GM12891 (cell line): ENCODE data around the gene FNTB.

Experiments used
- DNase-seq: peaks from one replicate; pipeline ENCODE4 v3.0.0; 2011; ENCODE audit warnings: low spot score; ENCODE audit not compliant: insufficient read length
- FAIRE-seq: peaks from 2 replicates; lab custom pipeline; 2011; peaks lifted over from hg19 to GRCh38; lab: Jason Lieb, UNC
- PAX5 ChIP-seq: IDR thresholded peaks from 2 replicates; pipeline ENCODE4 v1.6.1; 2011; ENCODE audit warnings: low read length, moderate library complexity, mild to moderate bottlenecking; ENCODE audit not compliant: insufficient read depth, severe bottlenecking
- POLR2A ChIP-seq: IDR thresholded peaks from 2 replicates; pipeline ENCODE4 v1.6.1; 2011; ENCODE audit warnings: low read depth, low read length, control low read depth
- POLR2AphosphoS5 ChIP-seq: IDR thresholded peaks from 2 replicates; pipeline ENCODE4 v1.6.1; 2011; ENCODE audit warnings: low read depth, low read length, control low read depth
- POU2F2 ChIP-seq: IDR thresholded peaks from 2 replicates; pipeline ENCODE4 v1.6.1; 2011; ENCODE audit warnings: low read depth, mild to moderate bottlenecking, control low read depth, low read length, moderate library complexity
- SPI1 ChIP-seq: IDR thresholded peaks from 2 replicates; pipeline ENCODE4 v1.6.1; 2011; ENCODE audit warnings: low read depth, low read length, control low read depth
- TAF1 ChIP-seq: IDR thresholded peaks from 2 replicates; pipeline ENCODE4 v1.6.1; 2011; ENCODE audit warnings: low read depth, low read length, control low read depth

FNTB gene

DNA sequence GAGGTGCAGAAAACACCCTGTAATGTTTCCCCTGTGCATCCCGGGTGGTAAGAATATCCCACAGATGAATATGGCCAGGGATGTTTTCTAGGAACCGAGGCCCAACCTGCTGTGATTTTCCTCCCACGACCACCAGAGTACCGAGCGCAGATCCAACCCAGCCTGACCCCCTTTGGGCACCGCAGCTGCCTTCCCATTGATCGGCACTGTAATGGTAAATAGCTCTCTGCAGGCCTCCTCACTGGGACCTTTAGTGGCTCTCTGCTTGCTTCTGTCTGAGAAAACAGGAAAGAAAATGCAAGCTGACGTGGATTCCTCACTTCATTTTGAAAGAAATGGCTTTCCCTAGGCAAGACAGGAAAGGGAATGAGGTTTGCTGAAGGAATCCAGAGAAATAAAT, 12.1 kb upstream of the FNTB start:
- TF ChIP-seq PAX5 (no peak), TAF1 (no peak), POLR2A (no peak), SPI1 (no peak), POLR2AphosphoS5 (no peak), POU2F2 (no peak)

DNA sequence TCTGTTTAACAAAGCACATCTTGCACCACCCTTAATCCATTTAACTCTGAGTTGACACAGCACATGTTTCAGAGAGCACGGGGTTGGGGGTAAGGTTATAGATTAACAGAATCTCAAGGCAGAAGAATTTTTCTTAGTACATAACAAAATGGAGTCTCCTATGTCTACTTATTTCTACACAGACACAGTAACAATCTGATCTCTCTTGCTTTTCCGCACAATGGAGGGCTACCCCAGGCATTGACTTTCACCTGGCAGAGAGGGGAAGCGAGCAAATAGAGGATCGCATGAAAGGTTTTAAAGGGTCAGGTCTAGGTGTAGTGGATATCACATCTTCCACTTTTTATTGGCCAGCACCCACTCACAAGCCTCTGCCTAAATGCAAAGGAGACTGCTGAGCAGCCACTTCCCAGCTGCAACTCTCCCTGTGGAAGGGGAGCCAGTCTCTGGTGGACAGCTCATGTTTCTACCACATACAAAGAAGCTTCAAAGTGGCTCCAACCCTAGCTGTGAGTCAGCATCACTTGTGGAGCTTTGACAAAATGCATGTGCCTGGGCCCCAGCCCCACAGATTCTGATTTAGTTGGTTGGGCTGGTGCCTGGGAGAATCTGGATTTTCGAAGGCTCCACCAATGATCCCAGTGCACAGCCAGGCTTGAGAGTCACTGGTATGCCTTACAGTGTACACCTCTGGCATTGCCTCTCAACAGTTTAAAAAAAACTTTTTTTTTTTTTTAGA, 7.2 kb upstream of the FNTB start:
- DNase-seq, result no peak
- TF ChIP-seq POU2F2, result no peak
- TF ChIP-seq PAX5, result no peak
- TF ChIP-seq POLR2AphosphoS5, result no peak
- no peak for TF ChIP-seq TAF1
- TF ChIP-seq POLR2A, result no peak
- TF ChIP-seq SPI1, result no peak
- no peak for FAIRE-seq

More for the DNA sequence above, 12.1 kb upstream of the FNTB start:
- no peak for DNase-seq
- FAIRE-seq, result no peak

DNA sequence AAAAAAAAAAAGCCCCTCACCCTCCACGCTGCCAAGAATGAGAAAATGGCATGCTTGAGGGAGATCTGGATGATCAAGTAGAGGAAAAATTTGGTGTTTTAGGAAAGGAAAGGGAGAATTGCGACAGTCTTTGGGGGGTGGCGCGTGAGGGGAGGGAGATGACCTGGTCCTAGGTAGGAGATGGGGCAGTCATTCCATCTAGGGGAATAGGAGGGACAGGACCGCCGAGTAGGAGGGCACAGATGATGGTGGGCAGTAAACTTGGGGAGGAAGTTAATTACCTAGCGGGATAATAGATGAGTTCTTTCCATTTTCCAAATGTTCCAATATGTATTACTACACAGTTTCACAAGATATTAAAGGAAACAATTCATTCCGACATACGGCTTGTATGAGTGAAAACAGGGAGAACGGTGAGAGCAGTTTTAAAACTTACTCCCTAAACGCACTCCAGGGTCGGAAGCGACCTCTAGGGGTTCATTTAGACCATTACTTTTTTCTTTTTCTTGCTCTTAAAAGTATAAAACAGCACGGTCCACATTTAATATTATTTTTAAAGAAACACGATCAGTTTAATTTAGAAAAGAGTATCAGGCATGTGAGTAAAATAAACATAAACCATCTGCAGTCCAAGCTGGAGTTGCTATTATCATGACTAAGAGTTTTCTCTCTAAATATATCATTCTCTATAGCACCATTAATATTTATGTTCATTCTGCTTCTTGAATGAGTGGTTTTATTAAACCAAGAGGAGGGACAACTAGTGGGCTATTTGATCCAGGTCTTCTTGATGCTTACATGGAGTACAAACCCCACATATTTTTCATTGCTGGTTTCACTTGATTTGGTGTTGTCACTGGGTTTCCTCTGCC, 3.0 kb upstream of the FNTB start:
- FAIRE-seq (no peak), DNase-seq (no peak)
- TF ChIP-seq POU2F2, result no peak
- no peak for TF ChIP-seq SPI1
- no peak for TF ChIP-seq PAX5
- TF ChIP-seq TAF1, result no peak
- no peak for TF ChIP-seq POLR2A
- TF ChIP-seq POLR2AphosphoS5, result no peak

DNA sequence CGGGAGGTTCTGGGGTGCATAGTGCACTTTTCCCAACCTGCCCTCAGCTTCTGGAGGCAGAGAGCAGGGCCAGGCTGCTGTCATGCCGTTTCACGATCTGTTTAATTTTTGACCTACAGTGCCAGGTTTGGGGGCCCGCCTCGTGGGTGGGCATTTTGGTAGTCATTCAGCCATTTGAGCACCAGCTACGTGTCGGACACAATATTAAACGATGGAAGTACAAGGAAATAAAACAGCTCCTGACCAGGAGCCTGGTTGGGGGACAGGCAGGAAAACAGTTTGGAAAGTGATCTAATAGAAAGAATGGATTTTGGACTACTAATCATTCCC, 708 bp downstream of the FNTB start:
- FAIRE-seq (peak; percentile 16), DNase-seq (no peak)
- TF ChIP-seq TAF1 (no peak), POLR2A (no peak), PAX5 (no peak), POU2F2 (no peak), POLR2AphosphoS5 (no peak)

DNA sequence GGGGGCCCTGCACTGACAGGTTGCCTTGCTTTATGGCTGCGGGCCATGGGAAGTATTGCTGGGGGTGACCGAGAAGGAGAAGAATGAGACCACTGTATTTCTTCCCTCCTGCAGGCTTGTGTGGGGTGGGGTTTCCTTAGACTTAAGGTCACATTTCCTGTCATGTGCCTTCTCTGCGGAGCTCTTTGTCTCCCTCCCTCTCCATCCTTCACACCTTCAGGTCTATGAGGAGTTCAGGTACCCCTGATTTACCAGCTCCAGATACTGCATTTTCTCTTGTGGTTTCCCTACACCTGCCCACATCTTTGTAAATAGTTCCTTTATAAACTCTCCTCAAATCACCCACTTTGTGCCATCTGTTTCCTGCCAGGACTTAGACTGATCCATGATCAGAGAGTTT, 3.6 kb downstream of the FNTB start:
- TF ChIP-seq POU2F2 (no peak), POLR2AphosphoS5 (no peak), TAF1 (no peak), POLR2A (no peak)
- FAIRE-seq (no peak), DNase-seq (no peak)

DNA sequence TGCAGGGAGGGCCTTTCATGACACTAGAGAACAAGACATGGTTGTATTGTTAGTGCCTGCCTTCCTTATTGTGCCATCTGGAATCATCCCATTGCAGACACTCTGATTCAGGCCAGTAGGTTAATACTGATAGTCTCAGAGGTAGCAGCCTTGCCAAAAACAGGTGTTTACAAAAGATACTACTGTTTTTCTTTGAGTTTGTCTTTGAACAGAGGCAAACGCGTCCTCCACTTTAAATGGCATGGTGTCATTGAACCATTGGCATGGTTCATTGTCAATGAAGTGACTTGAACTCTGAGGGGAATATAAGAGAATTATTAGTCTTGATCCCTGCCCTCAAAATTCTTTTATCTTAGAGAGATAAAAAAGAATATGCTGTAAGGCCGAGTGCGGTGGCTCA, 4.2 kb downstream of the FNTB start:
- DNase-seq (no peak), FAIRE-seq (no peak)

DNA sequence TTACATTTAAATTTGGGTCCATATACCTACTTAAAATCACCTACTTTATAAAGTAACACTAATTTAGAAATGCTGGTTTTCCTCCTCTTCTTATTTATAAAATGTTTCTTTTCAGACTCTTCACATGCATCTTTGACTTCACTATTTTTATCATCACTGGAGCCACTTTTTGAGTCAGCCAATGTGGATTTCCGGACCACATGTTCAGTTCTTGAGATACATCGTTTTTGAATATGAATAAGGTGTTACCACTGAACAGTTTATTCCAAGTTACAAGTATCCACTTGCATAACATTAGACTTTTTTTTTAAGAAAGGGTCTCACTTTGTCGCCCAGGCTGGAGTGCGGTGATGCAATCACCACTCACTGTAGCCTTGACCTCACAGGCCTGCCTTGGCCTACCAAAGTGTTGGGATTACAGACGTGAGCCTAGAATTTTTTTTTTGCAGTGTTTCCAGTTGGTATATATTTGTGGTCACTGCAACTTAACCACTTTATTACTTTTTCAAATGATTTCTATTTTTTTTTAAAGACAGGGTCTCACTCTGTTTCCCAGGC, 5.7 kb downstream of the FNTB start:
- FAIRE-seq, result no peak

More for the DNA sequence above, 4.2 kb downstream of the FNTB start:
- TF ChIP-seq PAX5 (no peak), POLR2AphosphoS5 (no peak), SPI1 (no peak), POLR2A (no peak), POU2F2 (no peak), TAF1 (no peak)

DNA sequence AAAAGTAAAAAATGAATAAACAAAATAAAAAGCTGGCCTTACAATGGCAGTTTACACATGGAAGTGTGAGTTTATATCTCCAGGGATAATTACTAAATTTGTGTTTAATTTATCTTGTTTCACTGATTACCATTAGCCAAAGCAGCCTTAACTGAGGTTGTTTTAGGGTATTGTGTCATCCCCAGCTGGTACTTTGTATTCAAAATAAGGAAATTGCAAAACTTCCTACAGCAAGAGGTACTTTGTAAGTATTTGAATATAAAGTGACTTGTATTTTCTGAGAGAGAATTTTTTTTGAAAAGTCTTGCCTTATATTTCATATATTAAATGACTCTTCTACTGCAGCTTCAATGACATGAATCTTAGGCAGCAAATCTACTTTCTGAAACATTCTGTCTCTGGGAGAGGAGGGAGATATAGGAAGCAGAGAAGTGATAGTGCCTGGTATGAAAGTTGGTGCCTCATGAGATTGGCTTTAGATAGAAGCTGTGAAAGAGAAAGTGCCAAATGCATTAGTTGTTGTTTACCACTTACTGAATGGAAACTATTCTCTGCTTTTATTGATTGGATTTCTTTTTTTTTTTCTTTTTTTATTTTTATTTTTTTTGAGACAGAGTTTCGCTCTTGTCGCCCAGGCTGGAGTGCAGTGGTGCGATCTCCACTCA, 6.7 kb downstream of the FNTB start:
- DNase-seq (no peak), FAIRE-seq (no peak)
- TF ChIP-seq SPI1 (no peak), PAX5 (no peak), POLR2AphosphoS5 (no peak), POU2F2 (no peak), POLR2A (no peak), TAF1 (no peak)

More for the DNA sequence above, 5.7 kb downstream of the FNTB start:
- DNase-seq, result no peak
- TF ChIP-seq TAF1 (no peak), POU2F2 (no peak), POLR2AphosphoS5 (no peak), SPI1 (no peak), PAX5 (no peak), POLR2A (no peak)

DNA sequence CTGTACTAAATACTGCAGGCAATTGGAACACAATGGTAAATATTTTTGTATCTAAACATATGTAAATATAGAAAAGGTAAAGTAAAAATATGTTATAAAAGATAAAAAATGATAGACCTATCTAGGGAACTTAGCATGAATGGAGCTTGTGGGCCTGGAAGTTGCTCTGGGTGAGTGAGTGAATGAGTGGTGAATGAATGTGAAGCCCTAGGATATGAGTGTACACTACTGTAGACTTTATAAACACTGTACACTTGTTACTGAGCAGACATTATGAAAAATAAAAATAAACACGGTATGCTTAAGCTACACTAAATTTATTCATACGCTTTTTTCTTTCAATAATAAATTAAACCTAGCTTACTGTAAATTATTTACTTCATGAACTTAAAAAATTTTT, 7.8 kb downstream of the FNTB start:
- FAIRE-seq, result no peak
- DNase-seq, result no peak
- no peak for TF ChIP-seq TAF1
- no peak for TF ChIP-seq SPI1
- TF ChIP-seq POLR2A, result no peak
- TF ChIP-seq POU2F2, result no peak
- TF ChIP-seq PAX5, result no peak
- no peak for TF ChIP-seq POLR2AphosphoS5
